Middle frontal gyrus (tissue), 1 donor: ENCODE data around the gene TTC9C.
"Not testable (repeated sequence)": the region's sequence is repeated elsewhere in the genome, so short reads cannot be mapped to it uniquely, and the experiment has no call there.

Source experiments
- DNase-seq: peaks from one replicate; pipeline ENCODE4 v3.0.0-alpha.2; 2015; ENCODE audit warnings: low spot score; ENCODE audit errors: extremely low spot score

Gene TTC9C

GRCh38 chr11:62728171-62728988 lies at the start of gene TTC9C:
Gene TTC9C (plus strand): TSS chr11:62728486. CDS start chr11:62728849, 363 bp downstream.
- peak; percentile 80 for DNase-seq

- peak; percentile 77 for DNase-seq
These were observed 49.3 kb upstream of the TTC9C start, which contains the start of gene UBXN1 for GRCh38 chr11:62678770-62679696. Gene UBXN1 (minus strand): TSS chr11:62679073. CDS start chr11:62678923, 150 bp downstream.

GRCh38 chr11:62680825-62681240 lies 47.5 kb upstream of the TTC9C start:
- DNase-seq, result no peak

GRCh38 chr11:62682518-62682917 lies 45.8 kb upstream of the TTC9C start:
- no peak for DNase-seq

- no peak for DNase-seq
These were observed 40.5 kb upstream of the TTC9C start for GRCh38 chr11:62687508-62688396.

- DNase-seq, result no peak
These were observed 39.8 kb upstream of the TTC9C start for GRCh38 chr11:62688491-62688890.

DNA sequence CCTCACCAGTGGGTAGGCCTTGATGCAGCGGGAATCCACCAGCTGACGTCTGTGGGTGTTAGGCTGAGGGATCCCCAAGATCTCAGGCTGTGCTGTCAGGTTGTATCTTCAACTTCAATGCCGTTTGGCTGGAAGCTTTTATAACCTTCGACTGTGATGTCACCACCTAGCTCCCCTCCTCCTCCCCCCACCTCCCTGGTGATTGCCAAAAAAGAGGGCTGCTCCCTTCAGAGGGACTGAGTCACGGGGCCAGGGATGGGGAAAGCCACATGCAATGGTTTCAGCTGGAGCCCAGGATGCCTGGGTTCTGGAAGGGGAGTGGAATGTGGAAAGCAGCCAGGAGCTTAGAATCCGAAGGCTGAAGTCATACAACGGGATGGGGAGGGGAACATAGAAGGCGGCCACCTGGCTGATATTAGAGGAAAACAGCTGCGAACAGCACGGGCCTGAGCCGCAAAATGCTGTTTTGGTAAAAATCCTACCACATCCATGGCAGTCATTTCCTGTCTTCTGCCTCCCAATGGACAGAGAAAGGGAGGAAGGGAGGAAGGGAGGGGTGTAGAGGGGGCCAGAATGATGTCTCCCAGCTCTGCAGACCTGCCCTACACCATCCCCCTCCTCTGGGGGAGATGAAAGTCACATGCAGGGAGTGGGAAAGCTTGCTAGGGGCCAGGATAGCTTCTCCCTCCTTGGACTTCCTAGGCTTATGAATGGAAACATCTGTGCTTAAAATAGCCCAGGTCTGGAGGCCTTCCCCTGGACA lies 38.7 kb upstream of the TTC9C start, which contains the start of gene LRRN4CL:
LRRN4CL (minus strand) TSS at position 110 of the 763 bp plus-strand sequence. CDS start 1,022 bp downstream, outside the sequence.
- DNase-seq, result peak; percentile 31

GRCh38 chr11:62693624-62694023 lies 34.7 kb upstream of the TTC9C start:
- DNase-seq, result not testable (repeated sequence)

DNA sequence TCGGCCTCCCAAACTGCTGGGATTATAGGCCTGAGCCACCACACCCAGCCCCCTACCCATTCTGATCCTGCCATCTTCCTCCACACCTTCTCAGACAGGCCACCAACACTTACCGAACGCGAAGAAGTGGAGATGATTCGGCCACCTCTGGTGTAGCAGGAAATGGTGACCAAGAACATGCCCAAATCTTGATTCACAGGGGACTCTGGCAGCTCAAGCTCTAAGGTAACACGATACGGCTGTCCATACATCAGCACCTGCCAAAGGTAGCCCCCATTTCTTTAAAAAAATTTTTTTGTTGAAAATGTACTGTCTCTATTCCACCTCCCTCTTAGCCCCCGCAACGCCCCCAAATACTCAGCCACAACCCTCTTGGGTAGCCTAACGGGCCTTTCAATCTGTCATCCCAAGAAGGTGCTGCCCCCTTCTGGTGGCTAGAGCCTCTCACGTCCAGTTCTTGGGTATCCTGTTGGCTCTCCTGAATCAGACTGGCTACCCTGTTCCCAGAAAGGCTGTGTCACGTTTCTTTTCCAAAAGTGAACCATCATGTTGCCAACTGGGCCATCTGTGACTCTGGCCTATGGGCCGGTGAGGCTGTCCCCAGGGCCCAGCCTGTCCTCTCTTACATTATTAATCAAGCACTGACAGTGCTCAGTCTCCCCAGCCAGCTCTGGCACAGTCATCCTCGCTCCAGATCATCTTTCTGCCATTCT lies 33.7 kb upstream of the TTC9C start:
- DNase-seq, result no peak

DNA sequence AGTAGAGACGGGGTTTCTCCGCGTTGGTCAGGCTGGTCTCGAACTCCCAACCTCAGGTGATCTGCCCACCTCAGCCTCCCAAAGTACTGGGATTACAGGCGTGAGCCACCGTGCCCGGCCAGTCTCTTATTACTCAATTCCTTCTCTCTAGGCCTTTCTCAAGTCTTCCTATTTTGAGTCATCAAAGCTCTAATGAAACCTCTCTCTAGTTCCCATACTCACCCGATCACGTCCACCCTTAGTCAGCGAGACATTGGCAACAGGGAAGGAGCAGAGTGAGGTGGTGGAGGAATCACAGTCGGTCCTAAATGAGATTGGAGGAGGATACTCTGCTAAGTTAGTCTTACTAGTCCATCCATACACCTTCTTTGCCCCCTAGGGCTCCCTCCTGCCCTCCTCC lies 26.0 kb upstream of the TTC9C start:
- DNase-seq, result no peak

DNA sequence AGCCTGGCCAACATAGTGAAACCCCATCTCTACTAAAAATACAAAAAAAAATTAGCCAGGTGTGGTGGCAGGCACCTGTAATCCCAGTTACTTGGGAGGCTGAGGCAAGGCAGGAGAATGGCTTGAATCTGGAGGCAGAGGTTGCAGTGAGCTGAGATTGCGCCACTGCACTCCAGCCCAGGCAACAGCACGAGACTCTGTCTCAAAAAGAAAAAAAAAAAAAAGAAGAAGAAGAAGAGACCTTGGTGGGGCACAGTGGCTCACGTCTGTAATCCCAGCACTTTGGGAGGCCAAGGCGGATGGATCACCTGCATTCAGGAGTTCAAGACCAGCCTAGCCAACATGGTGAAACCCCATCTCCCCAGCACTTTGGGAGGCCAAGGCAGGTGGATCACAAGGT lies 24.4 kb upstream of the TTC9C start:
- not testable (repeated sequence) for DNase-seq

GRCh38 chr11:62705413-62705812 lies 22.9 kb upstream of the TTC9C start:
- DNase-seq, result no peak

DNA sequence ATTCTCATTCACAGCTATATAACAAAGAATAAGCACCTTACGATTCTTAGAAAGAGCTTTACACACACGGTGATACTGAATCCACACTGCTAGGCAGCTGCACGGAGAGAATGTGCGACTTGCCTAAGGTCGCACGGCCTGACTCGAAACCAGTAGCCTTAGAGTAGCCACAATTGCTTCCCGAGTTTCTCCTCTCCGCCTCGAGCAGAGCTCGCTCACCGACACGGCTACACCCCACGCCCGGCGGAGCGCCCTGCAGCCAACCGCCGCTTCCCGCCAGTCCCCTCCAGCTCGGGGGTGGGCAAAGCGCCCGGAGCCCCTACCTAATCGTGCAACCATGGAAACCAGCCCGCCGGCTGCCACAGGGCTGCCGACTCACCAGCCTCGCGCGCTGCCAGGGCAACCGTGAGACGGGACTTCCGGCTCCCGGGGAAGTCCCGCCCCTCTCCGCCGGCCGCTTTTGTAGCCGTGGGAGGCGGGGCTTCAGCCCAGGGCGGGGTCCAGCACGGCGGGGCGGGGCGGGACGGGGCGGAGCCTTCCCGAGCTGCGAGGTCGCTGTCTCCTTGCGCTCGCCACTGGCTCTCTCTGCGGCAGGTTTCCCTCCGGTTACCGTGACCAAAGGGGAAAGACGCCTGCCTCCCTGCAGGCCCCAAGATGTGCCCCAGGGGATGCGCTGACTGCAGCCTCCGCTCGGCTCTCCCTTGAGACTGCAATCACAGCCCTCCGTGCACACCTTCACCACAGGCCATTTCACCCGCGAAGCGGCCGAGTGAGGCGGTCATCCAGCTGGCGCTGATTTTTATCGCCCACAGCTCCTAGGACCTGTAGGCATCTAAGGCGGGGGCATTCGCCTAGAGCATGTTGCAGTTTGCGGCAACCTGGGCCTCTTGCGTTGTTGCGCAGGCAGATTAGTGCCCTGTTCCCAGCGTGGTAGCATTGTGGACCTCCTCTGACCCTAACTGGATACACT lies 22.1 kb upstream of the TTC9C start:
- DNase-seq, result peak; percentile 88

DNA sequence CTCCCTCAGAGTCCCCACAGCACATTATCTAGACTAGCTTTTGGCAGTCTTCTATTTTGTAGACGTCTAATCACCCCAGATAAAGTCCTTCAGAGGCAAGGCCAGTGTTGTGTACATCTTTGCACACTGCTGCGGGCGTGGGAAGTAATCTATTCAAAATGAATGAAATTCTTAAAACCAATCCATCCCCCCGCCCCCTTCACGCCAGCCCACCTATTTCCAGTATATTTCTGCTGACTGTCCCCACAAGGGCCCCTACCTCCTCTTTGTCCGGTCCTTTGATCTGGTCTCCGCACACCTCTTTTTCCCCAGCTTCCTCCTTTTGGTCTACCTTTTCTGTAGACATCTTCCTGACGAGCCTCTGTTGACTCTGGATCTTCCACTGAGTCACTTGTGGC lies 21.4 kb upstream of the TTC9C start:
- DNase-seq, result no peak

GRCh38 chr11:62707277-62707861 lies 20.9 kb upstream of the TTC9C start, which contains the start of the genes BSCL2 and GNG3:
Gene BSCL2 (minus strand): TSS chr11:62707424. CDS start chr11:62707195, 229 bp downstream.
Gene GNG3 (plus strand): TSS chr11:62707676. CDS start chr11:62708296, 620 bp downstream.
- peak; percentile 81 for DNase-seq

DNA sequence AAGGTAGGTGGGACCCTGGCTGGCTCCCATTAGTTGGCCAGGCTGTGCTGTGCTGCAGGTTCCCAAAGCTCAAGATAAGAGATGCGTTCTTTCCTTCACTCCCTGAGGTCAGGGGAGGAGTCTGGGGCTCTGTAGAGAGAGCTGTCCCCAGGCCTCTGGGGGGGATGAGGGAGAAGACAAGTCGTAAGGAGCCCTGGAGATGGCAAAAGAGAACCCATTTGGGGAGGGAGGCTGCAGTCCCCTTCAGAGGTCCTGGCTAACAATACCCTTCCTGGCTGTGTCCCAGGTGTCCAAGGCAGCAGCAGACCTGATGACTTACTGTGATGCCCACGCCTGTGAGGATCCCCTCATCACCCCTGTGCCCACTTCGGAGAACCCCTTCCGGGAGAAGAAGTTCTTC lies 19.9 kb upstream of the TTC9C start:
- DNase-seq, result no peak

GRCh38 chr11:62708793-62709192 lies 19.5 kb upstream of the TTC9C start:
- DNase-seq, result no peak
